Measurements from ENCODE around the gene ASMTL.
"Not testable (repeated sequence)": the region's sequence is repeated elsewhere in the genome, so short reads cannot be mapped to it uniquely, and the experiment has no call there.

Gene ASMTL

DNA sequence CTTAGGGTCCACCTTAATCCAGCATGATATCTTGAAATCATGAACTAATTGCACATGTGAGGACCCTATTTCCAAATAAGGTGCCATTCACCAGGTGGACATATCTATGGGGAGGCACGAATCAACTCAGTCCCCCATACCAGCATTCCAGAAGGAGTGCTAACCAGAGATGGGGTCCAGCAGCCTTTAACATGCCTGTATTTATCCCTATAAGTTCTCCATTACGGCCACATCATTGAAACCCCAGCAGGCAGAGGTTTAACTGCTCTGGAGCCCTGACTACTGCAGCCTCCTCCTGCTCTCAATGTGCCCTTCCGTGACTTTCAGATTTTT lies 3.2 kb upstream of the ASMTL start:
- H3K4me3 ChIP-seq (ENCODE audit: insufficient read depth, low read depth, low read length), result no peak overlapping the region
- H3K27me3 ChIP-seq (ENCODE audit: control insufficient read depth, insufficient read depth, low read length, poor library complexity, severe bottlenecking), result no peaks in the 10 kb centered on the region
- H3K4me1 ChIP-seq (ENCODE audit: control insufficient read depth, insufficient read depth, low read length), result no peaks in the 10 kb centered on the region
- H3K36me3 ChIP-seq (ENCODE audit: control insufficient read depth, insufficient read depth, low read length), result no peaks in the 10 kb centered on the region
- no peaks in the 10 kb centered on the region for H3K9me3 ChIP-seq (ENCODE audit: control insufficient read depth, low read length)
- 86 to 88% methylated on average over 3 of the region's 3 CpGs for WGBS, 2 experiments
- H3K27ac ChIP-seq (ENCODE audit: insufficient read depth, low read depth, low read length, poor library complexity, severe bottlenecking), result no peak overlapping the region

DNA sequence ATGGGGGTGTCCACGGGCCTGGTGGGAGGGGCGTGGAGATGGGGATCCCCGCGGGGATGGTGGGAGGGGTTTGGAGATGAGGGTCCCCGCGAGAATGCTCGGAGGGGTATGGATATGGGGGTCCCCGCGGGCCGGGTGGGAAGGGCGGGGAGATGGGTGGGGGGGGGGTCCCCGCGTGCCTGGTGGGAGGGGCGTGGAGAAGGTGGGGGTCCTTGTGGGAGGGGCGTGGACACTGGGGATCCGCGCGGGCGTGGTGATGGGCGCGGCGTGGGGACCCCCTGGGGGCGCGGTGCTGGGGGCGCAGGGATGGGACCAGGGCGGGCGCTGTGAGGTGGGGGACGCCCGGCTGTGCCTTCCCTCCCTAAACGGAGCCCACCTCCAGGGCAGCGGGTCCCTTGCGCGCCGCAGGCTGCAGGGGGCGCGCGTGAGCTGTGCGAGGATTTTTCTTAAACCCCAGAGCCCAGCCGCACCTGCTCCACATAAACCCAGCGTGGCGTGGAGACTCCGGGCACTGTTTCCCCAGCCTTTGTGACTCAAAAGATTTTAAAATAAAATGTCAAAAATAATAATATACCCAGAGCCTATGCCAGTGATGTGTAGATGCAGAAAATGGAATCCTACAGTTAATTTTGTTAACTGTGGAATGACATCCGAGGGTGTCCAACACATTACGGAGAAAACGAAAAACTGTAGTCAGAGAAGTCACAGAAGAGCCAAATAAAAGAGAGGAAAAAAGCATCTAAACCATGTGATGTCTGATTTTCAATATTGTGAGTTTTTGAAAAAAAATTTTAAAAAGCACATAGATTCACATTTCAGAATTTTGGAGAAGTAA lies 1.5 kb upstream of the ASMTL start:
- WGBS, 2 experiments, result 13 to 16% methylated on average over 42 to 45 of the region's 45 CpGs
- Histone ChIP-seq H3K27ac (ENCODE audit: insufficient read depth, low read depth, low read length, poor library complexity, severe bottlenecking) (no peak overlapping the region), H3K9me3 (ENCODE audit: control insufficient read depth, low read length) (no peaks in the 10 kb centered on the region), H3K27me3 (ENCODE audit: control insufficient read depth, insufficient read depth, low read length, poor library complexity, severe bottlenecking) (no peaks in the 10 kb centered on the region), H3K4me3 (ENCODE audit: insufficient read depth, low read depth, low read length) (peak overlapping the region; percentile 8), H3K4me1 (ENCODE audit: control insufficient read depth, insufficient read depth, low read length) (no peaks in the 10 kb centered on the region), H3K36me3 (ENCODE audit: control insufficient read depth, insufficient read depth, low read length) (peaks cover 6% of the 10 kb centered on the region)

DNA sequence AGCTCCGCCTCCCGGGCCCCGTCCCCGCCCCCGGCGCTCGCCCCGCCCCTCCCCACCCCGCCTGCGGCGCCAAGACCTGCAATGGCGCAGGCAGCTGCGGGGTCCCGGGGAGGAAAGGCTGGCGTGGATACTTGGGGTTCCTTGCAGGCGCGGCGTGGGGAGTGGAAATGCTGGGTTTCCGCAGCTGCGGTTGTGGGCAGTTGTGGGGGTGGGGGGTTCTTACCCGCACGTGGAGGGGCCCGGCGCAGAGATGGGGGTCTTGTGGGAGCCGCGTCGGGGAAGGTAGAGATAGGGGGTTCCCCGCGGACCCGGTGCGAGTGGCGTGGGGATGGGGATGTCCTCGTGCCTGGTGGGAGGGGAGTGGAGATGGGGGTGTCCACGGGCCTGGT lies 680 bp upstream of the ASMTL start:
- H3K27ac ChIP-seq (ENCODE audit: insufficient read depth, low read depth, low read length, poor library complexity, severe bottlenecking), result no peak overlapping the region
- no peaks in the 10 kb centered on the region for H3K27me3 ChIP-seq (ENCODE audit: control insufficient read depth, insufficient read depth, low read length, poor library complexity, severe bottlenecking)
- peaks cover 14% of the 10 kb centered on the region for H3K36me3 ChIP-seq (ENCODE audit: control insufficient read depth, insufficient read depth, low read length)
- H3K4me1 ChIP-seq (ENCODE audit: control insufficient read depth, insufficient read depth, low read length), result no peaks in the 10 kb centered on the region
- no peaks in the 10 kb centered on the region for H3K9me3 ChIP-seq (ENCODE audit: control insufficient read depth, low read length)
- WGBS, 2 experiments, result 2% methylated on average over 33 to 34 of the region's 34 CpGs
- peak overlapping the region; percentile 51 for H3K4me3 ChIP-seq (ENCODE audit: insufficient read depth, low read depth, low read length)

- Histone ChIP-seq H3K27me3 (ENCODE audit: control insufficient read depth, insufficient read depth, low read length, poor library complexity, severe bottlenecking) (no peaks in the 10 kb centered on the region), H3K4me1 (ENCODE audit: control insufficient read depth, insufficient read depth, low read length) (no peaks in the 10 kb centered on the region), H3K9me3 (ENCODE audit: control insufficient read depth, low read length) (no peaks in the 10 kb centered on the region), H3K27ac (ENCODE audit: insufficient read depth, low read depth, low read length, poor library complexity, severe bottlenecking) (no peak overlapping the region), H3K36me3 (ENCODE audit: control insufficient read depth, insufficient read depth, low read length) (peaks cover 17% of the 10 kb centered on the region), H3K4me3 (ENCODE audit: insufficient read depth, low read depth, low read length) (peak overlapping the region; percentile 88)
- 16% methylated on average over 23 of the region's 23 CpGs for WGBS, 2 experiments
Measured at GRCh38 chrX:1451661-1452515, 821 bp downstream of the ASMTL start.

GRCh38 chrX:1451251-1451660 lies 1.5 kb downstream of the ASMTL start:
- Histone ChIP-seq H3K4me3 (ENCODE audit: insufficient read depth, low read depth, low read length) (peak overlapping the region; percentile 88), H3K36me3 (ENCODE audit: control insufficient read depth, insufficient read depth, low read length) (peaks cover 17% of the 10 kb centered on the region), H3K4me1 (ENCODE audit: control insufficient read depth, insufficient read depth, low read length) (no peaks in the 10 kb centered on the region), H3K9me3 (ENCODE audit: control insufficient read depth, low read length) (no peaks in the 10 kb centered on the region), H3K27me3 (ENCODE audit: control insufficient read depth, insufficient read depth, low read length, poor library complexity, severe bottlenecking) (no peaks in the 10 kb centered on the region), H3K27ac (ENCODE audit: insufficient read depth, low read depth, low read length, poor library complexity, severe bottlenecking) (no peak overlapping the region)
- 81 to 84% methylated on average over 6 of the region's 6 CpGs for WGBS, 2 experiments

- WGBS, 2 experiments, result 79 to 81% methylated on average over 9 of the region's 9 CpGs
- Histone ChIP-seq H3K4me3 (ENCODE audit: insufficient read depth, low read depth, low read length) (peak overlapping the region; percentile 88), H3K4me1 (ENCODE audit: control insufficient read depth, insufficient read depth, low read length) (no peaks in the 10 kb centered on the region), H3K36me3 (ENCODE audit: control insufficient read depth, insufficient read depth, low read length) (peaks cover 17% of the 10 kb centered on the region), H3K27ac (ENCODE audit: insufficient read depth, low read depth, low read length, poor library complexity, severe bottlenecking) (no peak overlapping the region), H3K27me3 (ENCODE audit: control insufficient read depth, insufficient read depth, low read length, poor library complexity, severe bottlenecking) (no peaks in the 10 kb centered on the region), H3K9me3 (ENCODE audit: control insufficient read depth, low read length) (no peaks in the 10 kb centered on the region)
Measured at GRCh38 chrX:1450361-1451161, 2.1 kb downstream of the ASMTL start.

- 93 to 95% methylated on average over 2 of the region's 2 CpGs for WGBS, 2 experiments
- no peak overlapping the region for H3K27ac ChIP-seq (ENCODE audit: insufficient read depth, low read depth, low read length, poor library complexity, severe bottlenecking)
- peaks cover 17% of the 10 kb centered on the region for H3K36me3 ChIP-seq (ENCODE audit: control insufficient read depth, insufficient read depth, low read length)
- H3K9me3 ChIP-seq (ENCODE audit: control insufficient read depth, low read length), result no peaks in the 10 kb centered on the region
- H3K27me3 ChIP-seq (ENCODE audit: control insufficient read depth, insufficient read depth, low read length, poor library complexity, severe bottlenecking), result no peaks in the 10 kb centered on the region
- no peaks in the 10 kb centered on the region for H3K4me1 ChIP-seq (ENCODE audit: control insufficient read depth, insufficient read depth, low read length)
- H3K4me3 ChIP-seq (ENCODE audit: insufficient read depth, low read depth, low read length), result no peak overlapping the region
Measured at GRCh38 chrX:1449823-1450149, 2.9 kb downstream of the ASMTL start.

DNA sequence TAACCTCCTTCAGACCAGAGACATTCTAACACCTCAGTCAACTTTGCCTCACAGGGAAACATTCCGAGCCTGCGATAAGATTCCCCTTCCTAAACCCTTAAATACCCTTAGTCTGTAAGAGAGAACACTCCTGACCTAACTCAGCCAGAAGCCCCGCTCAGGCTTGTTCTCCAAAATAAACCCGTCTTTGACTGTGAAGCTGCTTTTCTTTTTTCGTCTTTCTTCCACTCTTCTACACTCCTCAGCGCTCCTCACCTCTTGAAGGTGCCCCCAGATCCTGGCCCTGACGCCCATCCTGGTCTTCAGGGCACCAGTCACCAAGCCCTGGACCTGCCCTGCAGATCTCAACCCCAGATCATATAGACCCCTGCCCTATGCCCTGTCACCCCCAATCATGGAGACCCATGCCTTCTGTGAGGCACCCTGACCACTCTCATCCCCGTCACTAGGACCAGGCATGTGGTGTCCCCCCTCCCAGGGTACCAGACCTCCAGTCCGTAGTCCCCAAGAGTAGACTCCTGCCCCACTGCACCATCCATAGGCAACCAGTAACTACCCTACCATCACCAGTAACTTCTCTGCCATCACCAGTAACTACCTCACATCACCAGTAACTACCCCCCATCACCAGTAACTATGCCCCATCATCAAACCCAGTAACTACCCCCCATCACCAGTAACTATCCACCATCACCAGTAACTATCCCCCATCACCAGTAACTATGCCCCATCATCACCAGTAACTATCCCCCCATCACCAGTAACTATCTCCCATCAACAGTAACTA lies 3.5 kb downstream of the ASMTL start:
- Histone ChIP-seq H3K27me3 (ENCODE audit: control insufficient read depth, insufficient read depth, low read length, poor library complexity, severe bottlenecking) (no peaks in the 10 kb centered on the region), H3K9me3 (ENCODE audit: control insufficient read depth, low read length) (no peaks in the 10 kb centered on the region), H3K27ac (ENCODE audit: insufficient read depth, low read depth, low read length, poor library complexity, severe bottlenecking) (no peak overlapping the region), H3K36me3 (ENCODE audit: control insufficient read depth, insufficient read depth, low read length) (peaks cover 17% of the 10 kb centered on the region), H3K4me1 (ENCODE audit: control insufficient read depth, insufficient read depth, low read length) (no peaks in the 10 kb centered on the region), H3K4me3 (ENCODE audit: insufficient read depth, low read depth, low read length) (no peak overlapping the region)
- WGBS, 2 experiments, result 86% methylated on average over 9 of the region's 9 CpGs

GRCh38 chrX:1448573-1449001 lies 4.1 kb downstream of the ASMTL start:
- H3K36me3 ChIP-seq (ENCODE audit: control insufficient read depth, insufficient read depth, low read length), result peaks cover 17% of the 10 kb centered on the region
- H3K4me3 ChIP-seq (ENCODE audit: insufficient read depth, low read depth, low read length); H3K27ac ChIP-seq (ENCODE audit: insufficient read depth, low read depth, low read length, poor library complexity, severe bottlenecking); H3K9me3 ChIP-seq (ENCODE audit: control insufficient read depth, low read length); H3K27me3 ChIP-seq (ENCODE audit: control insufficient read depth, insufficient read depth, low read length, poor library complexity, severe bottlenecking); H3K4me1 ChIP-seq (ENCODE audit: control insufficient read depth, insufficient read depth, low read length): not testable (repeated sequence)
- 95 to 97% methylated on average over 5 of the region's 5 CpGs for WGBS, 2 experiments
